ENCODE data around the gene MT4. TPM values are rescaled to one million over a fixed set of nuclear protein-coding genes. Genes with fewer than 3 reads are reported as not detected.

The MT4 gene
- polyA plus RNA-seq = not detected
- long read RNA-seq, donor 1 = 0 reads
- long read RNA-seq, donor 2 = 0 reads
- long read RNA-seq, donor 3 = 0 reads
- long read RNA-seq, donor 4 = 0 reads
- long read RNA-seq, donor 5 = 0 reads
- long read RNA-seq, donor 6 = 0 reads
- long read RNA-seq, donor 7 = 0 reads
- long read RNA-seq, donor 8 = 0 reads
- long read RNA-seq, donor 9 = 0 reads
- long read RNA-seq, donor 10 = 0 reads
- long read RNA-seq, donor 11 = 0 reads

DNA sequence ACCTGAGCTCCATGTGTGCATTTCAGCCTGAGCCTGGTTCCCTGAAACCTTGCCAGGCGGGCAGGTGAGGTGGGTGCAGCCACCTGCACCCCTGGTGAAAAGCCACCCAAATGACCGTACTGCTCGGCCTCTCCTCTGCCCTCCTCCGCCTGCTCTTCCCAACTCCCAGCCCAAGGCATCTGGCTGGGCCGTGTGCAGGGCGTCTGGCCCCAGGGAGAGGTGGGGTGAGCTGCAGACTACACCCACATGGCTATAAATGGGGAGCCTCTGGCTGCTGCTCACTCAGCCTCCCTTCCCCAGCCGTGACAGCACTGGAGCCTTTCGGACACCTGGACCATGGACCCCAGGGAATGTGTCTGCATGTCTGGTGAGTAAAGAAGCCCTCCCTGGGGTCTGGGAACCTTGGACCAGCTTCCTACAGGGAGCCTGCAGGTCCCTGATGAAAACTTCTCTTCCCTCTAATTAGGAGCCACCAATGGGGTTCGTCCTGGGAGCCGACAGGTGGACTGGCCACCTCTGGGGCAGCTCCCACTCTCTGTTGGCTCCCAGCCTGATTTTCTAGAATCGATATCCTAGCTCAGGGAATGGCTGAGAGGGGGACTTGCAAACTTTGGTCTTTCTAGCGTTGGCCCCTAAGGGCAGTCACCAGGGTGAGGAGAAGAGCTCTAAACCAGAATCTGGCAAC lies at the start of gene MT4:
Gene MT4, plus strand, starts transcription at position 281 of the 685 bp plus-strand sequence. Its CDS starts 56 bp downstream, at position 337.
- no CpG with 5 or more reads among the region's 12 CpGs for WGBS (ENCODE audit: insufficient coverage, low lambda C conversion rate)
- Histone ChIP-seq H3K27ac (ENCODE audit: low read length) (no peak within 1 kb of the TSS), H3K9me3 (ENCODE audit: control insufficient read depth, low read depth, low read length) (no peaks in the 10 kb centered on the region), H3K4me1 (ENCODE audit: control insufficient read depth, insufficient read depth, low read length) (no peaks in the 10 kb centered on the region), H3K36me3 (ENCODE audit: control insufficient read depth, insufficient read depth, low read length) (no peaks in the 10 kb centered on the region), H3K4me3 (ENCODE audit: low read length) (no peak within 1 kb of the TSS), H3K27me3 (ENCODE audit: control insufficient read depth, insufficient read depth, low read length) (peaks cover 36% of the 10 kb centered on the region)
- DNase-seq = no peak

DNA sequence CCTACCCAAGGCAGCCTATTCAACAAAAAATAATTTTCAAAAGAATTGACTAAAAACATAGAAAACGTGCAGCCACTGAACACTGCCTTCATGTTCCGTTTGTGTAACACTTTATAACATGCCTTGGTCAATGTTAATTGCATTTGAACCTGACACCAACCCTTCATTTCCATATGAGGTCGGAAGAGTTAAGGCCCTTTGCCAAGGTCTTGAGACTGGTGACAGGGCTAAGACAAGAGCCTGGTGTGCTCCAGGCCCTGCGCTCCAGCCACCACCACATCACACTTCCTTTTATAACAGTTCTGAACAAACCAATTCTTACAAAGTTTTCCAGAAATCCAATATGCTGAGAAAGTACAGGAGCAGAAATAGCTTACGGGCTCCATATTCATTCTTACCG lies 49.2 kb upstream of the MT4 start:
- no peaks in the 10 kb centered on the region for H3K27me3 ChIP-seq (ENCODE audit: control insufficient read depth, insufficient read depth, low read length)
- H3K27ac ChIP-seq (ENCODE audit: low read length) = no peak overlapping the region
- WGBS (ENCODE audit: insufficient coverage, low lambda C conversion rate) = no CpG with 5 or more reads among the region's 6 CpGs
- H3K36me3 ChIP-seq (ENCODE audit: control insufficient read depth, insufficient read depth, low read length) = peaks cover 11% of the 10 kb centered on the region
- H3K4me1 ChIP-seq (ENCODE audit: control insufficient read depth, insufficient read depth, low read length) = peaks cover 7% of the 10 kb centered on the region
- H3K9me3 ChIP-seq (ENCODE audit: control insufficient read depth, low read depth, low read length) = no peaks in the 10 kb centered on the region
- DNase-seq = no peak
- no peak overlapping the region for H3K4me3 ChIP-seq (ENCODE audit: low read length)

DNA sequence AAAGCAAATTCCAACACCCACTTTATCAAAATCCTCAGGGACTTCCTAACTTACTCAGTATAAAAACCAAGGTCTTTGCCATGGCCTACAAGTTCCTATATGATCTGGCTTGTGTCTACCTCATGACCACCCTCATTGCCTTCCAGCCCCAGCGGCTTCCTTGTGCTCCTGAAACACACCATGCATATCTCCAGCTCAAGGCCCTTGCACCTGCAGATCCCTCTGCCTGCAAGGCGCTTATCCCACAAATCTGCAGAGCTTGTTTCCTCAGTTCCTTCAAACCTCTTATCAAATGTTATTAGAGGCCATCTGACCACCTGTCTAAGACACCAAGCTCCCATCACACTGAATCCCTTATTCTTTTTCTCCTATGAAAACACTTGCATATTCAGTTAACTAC lies 47.7 kb upstream of the MT4 start:
- Histone ChIP-seq H3K27me3 (ENCODE audit: control insufficient read depth, insufficient read depth, low read length) (no peaks in the 10 kb centered on the region), H3K36me3 (ENCODE audit: control insufficient read depth, insufficient read depth, low read length) (peaks cover 4% of the 10 kb centered on the region), H3K4me3 (ENCODE audit: low read length) (no peak overlapping the region), H3K27ac (ENCODE audit: low read length) (no peak overlapping the region), H3K4me1 (ENCODE audit: control insufficient read depth, insufficient read depth, low read length) (peaks cover 7% of the 10 kb centered on the region), H3K9me3 (ENCODE audit: control insufficient read depth, low read depth, low read length) (no peaks in the 10 kb centered on the region)
- 60% methylated on average over 1 of the region's 2 CpGs for WGBS (ENCODE audit: insufficient coverage, low lambda C conversion rate)
- no peak for DNase-seq

DNA sequence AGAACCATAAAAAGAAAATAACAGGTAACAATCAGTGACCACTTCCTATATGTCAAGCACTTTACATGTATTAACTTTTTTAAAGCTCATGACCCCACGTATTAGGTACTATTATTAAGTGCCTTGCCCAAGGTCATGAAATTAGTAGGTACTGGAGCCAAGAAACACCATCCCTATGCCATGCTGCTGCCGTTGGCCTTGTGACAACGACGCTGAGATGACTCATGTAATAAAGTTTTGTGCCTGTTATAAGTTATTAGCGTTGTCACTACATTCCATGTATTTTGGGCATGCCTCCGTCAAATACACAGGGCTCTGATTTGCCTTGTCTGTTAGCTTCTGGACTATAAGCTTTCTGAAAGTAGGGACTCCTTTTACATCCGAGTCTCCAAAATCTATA lies 46.4 kb upstream of the MT4 start:
- Histone ChIP-seq H3K4me3 (ENCODE audit: low read length) (no peak overlapping the region), H3K27me3 (ENCODE audit: control insufficient read depth, insufficient read depth, low read length) (no peaks in the 10 kb centered on the region), H3K9me3 (ENCODE audit: control insufficient read depth, low read depth, low read length) (no peaks in the 10 kb centered on the region), H3K4me1 (ENCODE audit: control insufficient read depth, insufficient read depth, low read length) (peaks cover 7% of the 10 kb centered on the region), H3K27ac (ENCODE audit: low read length) (no peak overlapping the region), H3K36me3 (ENCODE audit: control insufficient read depth, insufficient read depth, low read length) (no peaks in the 10 kb centered on the region)
- 100% methylated on average over 3 of the region's 7 CpGs for WGBS (ENCODE audit: insufficient coverage, low lambda C conversion rate)
- no peak for DNase-seq

DNA sequence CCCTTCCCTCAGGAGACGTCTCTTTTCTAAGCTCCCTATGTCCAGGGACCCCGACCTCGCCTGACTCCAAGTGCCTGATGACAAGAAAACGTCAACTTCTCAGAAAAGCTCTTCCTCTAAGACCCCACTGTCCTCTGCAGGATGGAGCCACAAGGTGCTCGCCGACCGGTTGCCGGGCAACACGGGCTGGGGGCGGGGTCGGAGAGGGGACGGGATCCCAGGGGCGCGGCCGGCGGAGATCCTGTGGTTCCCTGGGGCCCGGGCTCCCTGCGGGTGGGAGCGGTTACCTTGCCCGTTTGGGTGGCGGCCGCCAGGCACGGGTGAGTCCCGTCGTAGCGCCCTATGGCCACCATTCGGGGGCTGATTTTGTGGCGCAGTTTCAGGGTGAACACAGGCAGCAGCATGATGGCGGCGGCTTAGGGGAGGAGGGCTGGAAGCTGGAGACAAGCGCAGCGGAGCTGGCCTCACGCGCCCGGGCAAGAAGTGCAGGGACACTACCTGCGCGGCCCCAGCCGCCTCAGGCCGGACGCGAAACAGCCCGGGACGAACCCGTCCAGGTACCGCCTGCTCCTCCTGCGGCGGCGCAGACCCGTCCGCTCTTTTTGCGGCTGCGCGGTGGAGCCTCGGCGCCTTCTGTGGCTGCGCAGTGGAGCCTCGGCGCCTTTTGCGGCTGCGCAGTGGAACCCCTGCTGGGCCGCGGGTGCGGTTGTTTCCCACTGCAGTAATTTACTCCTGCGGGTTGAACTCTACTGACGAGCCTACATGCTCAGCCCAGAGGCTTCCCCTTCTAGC lies 45.2 kb upstream of the MT4 start, which contains the start of gene BBS2:
Gene BBS2, minus strand, starts transcription at position 566 of the 792 bp plus-strand sequence. Its CDS starts 162 bp downstream, at position 404.
- peak within 1 kb of the TSS; percentile 94 for H3K27ac ChIP-seq (ENCODE audit: low read length)
- no peaks in the 10 kb centered on the region for H3K9me3 ChIP-seq (ENCODE audit: control insufficient read depth, low read depth, low read length)
- H3K27me3 ChIP-seq (ENCODE audit: control insufficient read depth, insufficient read depth, low read length) = no peaks in the 10 kb centered on the region
- H3K36me3 ChIP-seq (ENCODE audit: control insufficient read depth, insufficient read depth, low read length) = no peaks in the 10 kb centered on the region
- peaks cover 7% of the 10 kb centered on the region for H3K4me1 ChIP-seq (ENCODE audit: control insufficient read depth, insufficient read depth, low read length)
- peak; percentile 89 to 92 for DNase-seq
- no CpG with 5 or more reads among the region's 65 CpGs for WGBS (ENCODE audit: insufficient coverage, low lambda C conversion rate)
- peak within 1 kb of the TSS; percentile 93 for H3K4me3 ChIP-seq (ENCODE audit: low read length)

DNA sequence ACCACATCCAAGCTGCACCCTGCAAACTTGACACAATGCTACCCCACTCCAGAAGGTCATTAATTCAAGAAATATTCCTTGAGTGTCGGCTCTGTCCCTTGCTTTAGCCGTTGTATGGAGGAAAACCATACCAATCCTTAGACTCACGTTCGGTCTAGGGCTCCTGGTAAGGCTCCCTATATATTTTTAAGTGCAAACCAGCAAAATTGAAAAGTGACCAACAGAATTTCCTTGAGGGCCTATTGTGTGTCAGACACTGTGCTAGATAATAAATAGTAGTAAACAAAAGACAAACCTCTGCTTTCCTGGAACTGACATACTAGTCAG lies 44.7 kb upstream of the MT4 start:
- Histone ChIP-seq H3K36me3 (ENCODE audit: control insufficient read depth, insufficient read depth, low read length) (no peaks in the 10 kb centered on the region), H3K9me3 (ENCODE audit: control insufficient read depth, low read depth, low read length) (no peaks in the 10 kb centered on the region)

DNA sequence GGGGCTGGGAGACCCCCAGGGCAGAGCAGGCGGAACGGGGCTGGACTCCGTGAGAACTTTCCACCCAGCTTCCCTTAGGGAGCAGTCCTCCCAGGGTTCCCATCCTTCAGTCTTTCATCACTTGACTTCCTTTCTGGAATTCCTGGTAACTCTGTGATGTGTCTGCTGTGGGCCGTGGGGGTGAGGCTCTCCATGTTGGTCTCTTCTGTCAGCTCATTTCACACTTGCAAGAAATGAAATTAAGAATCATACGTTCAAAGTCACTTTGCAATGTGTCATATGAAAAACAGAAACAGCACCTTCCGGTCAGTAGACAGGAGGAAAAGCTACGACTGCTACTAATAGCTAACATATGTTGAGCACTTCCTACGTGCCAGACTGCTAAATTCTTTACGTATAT lies 39.6 kb upstream of the MT4 start:
- DNase-seq = no peak
- Histone ChIP-seq H3K9me3 (ENCODE audit: control insufficient read depth, low read depth, low read length) (no peaks in the 10 kb centered on the region), H3K36me3 (ENCODE audit: control insufficient read depth, insufficient read depth, low read length) (no peaks in the 10 kb centered on the region), H3K27me3 (ENCODE audit: control insufficient read depth, insufficient read depth, low read length) (peaks cover 3% of the 10 kb centered on the region), H3K4me1 (ENCODE audit: control insufficient read depth, insufficient read depth, low read length) (peaks cover 5% of the 10 kb centered on the region), H3K4me3 (ENCODE audit: low read length) (no peak overlapping the region), H3K27ac (ENCODE audit: low read length) (no peak overlapping the region)
- 50% methylated on average over 1 of the region's 9 CpGs for WGBS (ENCODE audit: insufficient coverage, low lambda C conversion rate)

More for the DNA sequence above, 44.7 kb upstream of the MT4 start:
- H3K4me1 ChIP-seq (ENCODE audit: control insufficient read depth, insufficient read depth, low read length) = peaks cover 7% of the 10 kb centered on the region
- whole genome bisulfite sequencing (ENCODE audit: insufficient coverage, low lambda C conversion rate) = no CpG with 5 or more reads among the region's 4 CpGs
- peak overlapping the region; percentile 94 for H3K27ac ChIP-seq (ENCODE audit: low read length)
- no peak for DNase-seq
- H3K27me3 ChIP-seq (ENCODE audit: control insufficient read depth, insufficient read depth, low read length) = no peaks in the 10 kb centered on the region
- H3K4me3 ChIP-seq (ENCODE audit: low read length) = peak overlapping the region; percentile 93

DNA sequence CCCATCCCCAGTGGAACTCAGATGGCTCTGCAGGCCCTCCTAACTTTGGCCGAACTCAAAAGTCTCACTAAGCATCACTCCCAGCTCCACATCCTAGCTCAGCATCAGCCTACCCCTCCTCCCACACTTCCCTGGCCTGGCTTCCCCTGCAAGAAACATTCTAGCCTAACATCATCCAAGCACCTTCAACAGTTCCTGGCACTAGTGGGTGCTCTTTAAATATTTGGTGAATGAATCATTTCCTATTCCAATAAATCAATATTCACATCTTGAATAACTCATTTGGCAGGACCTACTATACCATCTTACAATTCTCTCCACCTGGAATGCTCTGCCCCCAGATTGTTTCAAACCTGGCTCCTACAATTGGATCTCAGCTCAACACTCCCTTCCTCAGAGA lies 34.0 kb upstream of the MT4 start:
- no peak for DNase-seq
- WGBS (ENCODE audit: insufficient coverage, low lambda C conversion rate) = no CpG with 5 or more reads among the region's 1 CpG
- Histone ChIP-seq H3K9me3 (ENCODE audit: control insufficient read depth, low read depth, low read length) (no peaks in the 10 kb centered on the region), H3K36me3 (ENCODE audit: control insufficient read depth, insufficient read depth, low read length) (no peaks in the 10 kb centered on the region), H3K4me3 (ENCODE audit: low read length) (no peak overlapping the region), H3K4me1 (ENCODE audit: control insufficient read depth, insufficient read depth, low read length) (no peaks in the 10 kb centered on the region), H3K27ac (ENCODE audit: low read length) (no peak overlapping the region), H3K27me3 (ENCODE audit: control insufficient read depth, insufficient read depth, low read length) (peaks cover 7% of the 10 kb centered on the region)

DNA sequence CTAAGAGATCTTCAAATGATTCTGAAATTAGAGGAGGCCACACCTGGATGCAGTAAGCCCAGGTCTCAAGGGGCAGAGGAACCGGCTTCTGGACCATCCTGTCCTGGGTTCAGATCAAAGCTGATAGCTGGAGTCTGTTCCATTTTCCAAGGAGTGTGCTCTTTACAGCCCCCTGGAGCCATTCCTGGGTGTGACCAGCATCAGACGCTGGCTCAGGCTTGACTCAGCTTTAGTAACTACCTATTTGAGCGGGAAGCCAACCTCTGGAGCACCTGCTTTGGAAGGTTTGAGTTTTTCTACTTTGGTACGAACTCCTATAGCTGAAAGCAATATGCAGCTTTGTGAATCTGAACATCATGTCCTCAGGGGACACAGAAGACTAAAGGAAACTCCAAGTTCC lies 32.2 kb upstream of the MT4 start:
- H3K27me3 ChIP-seq (ENCODE audit: control insufficient read depth, insufficient read depth, low read length) = peaks cover 11% of the 10 kb centered on the region
- H3K9me3 ChIP-seq (ENCODE audit: control insufficient read depth, low read depth, low read length) = no peaks in the 10 kb centered on the region
- H3K27ac ChIP-seq (ENCODE audit: low read length) = no peak overlapping the region
- H3K4me3 ChIP-seq (ENCODE audit: low read length) = no peak overlapping the region
- WGBS (ENCODE audit: insufficient coverage, low lambda C conversion rate) = no CpG with 5 or more reads among the region's 4 CpGs
- no peaks in the 10 kb centered on the region for H3K36me3 ChIP-seq (ENCODE audit: control insufficient read depth, insufficient read depth, low read length)
- no peaks in the 10 kb centered on the region for H3K4me1 ChIP-seq (ENCODE audit: control insufficient read depth, insufficient read depth, low read length)
- no peak for DNase-seq

DNA sequence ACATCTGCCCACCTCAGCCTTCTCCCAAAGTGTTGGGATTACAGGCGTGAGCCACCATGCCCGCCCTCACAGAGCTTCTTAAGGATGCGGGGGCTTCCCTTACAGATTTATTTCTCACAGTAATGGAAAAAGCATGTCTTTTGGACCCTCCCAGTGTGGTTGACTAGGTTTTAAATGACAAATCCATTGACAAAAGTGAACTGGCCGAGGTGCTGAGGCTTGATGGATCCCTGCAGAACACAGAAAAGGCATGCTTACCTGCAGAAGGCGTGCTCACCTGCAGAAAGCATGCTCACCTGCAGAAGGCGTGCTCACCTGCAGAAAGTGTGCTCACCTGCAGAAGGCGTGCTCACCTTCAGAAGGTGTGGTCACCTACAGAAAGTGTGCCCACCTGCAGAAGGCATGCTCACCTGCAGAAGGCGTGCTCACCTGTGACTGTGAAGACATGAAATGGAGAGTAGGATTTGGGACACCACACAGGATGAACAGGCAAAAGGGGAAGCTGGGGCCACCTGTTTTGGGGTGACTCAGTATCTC lies 30.0 kb upstream of the MT4 start:
- no peaks in the 10 kb centered on the region for H3K36me3 ChIP-seq (ENCODE audit: control insufficient read depth, insufficient read depth, low read length)
- no CpG with 5 or more reads among the region's 8 CpGs for WGBS (ENCODE audit: insufficient coverage, low lambda C conversion rate)
- H3K4me3 ChIP-seq (ENCODE audit: low read length) = no peak overlapping the region
- H3K27me3 ChIP-seq (ENCODE audit: control insufficient read depth, insufficient read depth, low read length) = peaks cover 11% of the 10 kb centered on the region
- DNase-seq = no peak
- H3K27ac ChIP-seq (ENCODE audit: low read length) = no peak overlapping the region
- H3K4me1 ChIP-seq (ENCODE audit: control insufficient read depth, insufficient read depth, low read length) = no peaks in the 10 kb centered on the region
- no peaks in the 10 kb centered on the region for H3K9me3 ChIP-seq (ENCODE audit: control insufficient read depth, low read depth, low read length)
